Measurements from ENCODE around the gene OR4K17.
"Not testable (repeated sequence)": the region's sequence is repeated elsewhere in the genome, so short reads cannot be mapped to it uniquely, and the experiment has no call there.

OR4K17 gene

DNA sequence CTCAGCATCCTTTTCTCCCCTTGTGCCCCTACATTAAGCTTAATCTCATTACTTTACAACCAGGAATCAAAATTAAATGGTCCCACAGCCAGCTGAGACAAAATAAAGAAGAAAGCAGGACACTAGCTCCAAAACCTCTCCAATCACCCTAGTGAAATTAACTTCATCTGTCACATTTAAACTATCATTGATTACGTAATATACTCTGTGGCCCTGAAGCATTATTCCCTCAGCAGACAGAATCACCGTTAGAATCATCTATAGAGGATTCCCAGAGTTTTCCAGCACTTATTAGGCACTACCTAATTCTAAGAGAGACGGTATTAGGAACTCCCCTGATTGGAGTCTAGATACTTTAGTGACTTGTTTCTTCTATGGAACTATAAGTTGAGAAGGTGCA is at the start of gene OR4K17:
Gene OR4K17, plus strand, starts transcription at position 302 of the 400 bp plus-strand sequence. CDS start 6,761 bp downstream, outside the sequence.
- POLR2A ChIA-PET, result no interaction called here
- CTCF ChIA-PET, result no interaction called here
- no peak for TF ChIP-seq CTCF (IDR thresholded peaks at IDR 0.05; ENCODE audit: control extremely low read depth, extremely low read depth, low read depth, missing control alignments)
- no peak for DNase-seq (ENCODE audit: extremely low spot score)

GRCh38 chr14:20092050-20092449 is 18.5 kb upstream of the OR4K17 start:
- POLR2A ChIA-PET, result no interaction called here
- no peak for DNase-seq (ENCODE audit: extremely low spot score)
- CTCF ChIA-PET, result no interaction called here

DNA sequence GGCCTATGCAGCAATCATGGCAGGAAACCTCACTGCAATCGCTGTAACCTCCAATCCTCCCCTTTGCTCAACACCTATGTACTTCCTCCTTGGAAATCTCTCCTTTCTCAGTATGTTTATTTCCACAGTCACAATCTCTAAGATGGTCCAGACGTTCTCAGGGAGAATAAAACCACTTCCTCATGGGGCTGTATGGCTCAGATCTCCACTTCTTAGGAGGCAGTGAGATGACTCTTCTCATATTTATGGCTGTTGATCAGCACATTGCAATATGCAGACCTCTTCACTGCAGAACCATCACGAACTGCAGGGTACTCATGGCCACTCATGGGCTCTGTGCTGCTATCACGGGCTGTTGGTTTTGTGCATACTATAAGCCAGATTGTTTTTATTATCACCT is 17.1 kb upstream of the OR4K17 start:
- DNase-seq (ENCODE audit: extremely low spot score), result no peak
- ChIA-PET POLR2A (no interaction called here), CTCF (no interaction called here)
- TF ChIP-seq CTCF (IDR thresholded peaks at IDR 0.05; ENCODE audit: control extremely low read depth, extremely low read depth, low read depth, missing control alignments), result no peak

More at GRCh38 chr14:20092050-20092449, 18.5 kb upstream of the OR4K17 start:
- TF ChIP-seq CTCF (IDR thresholded peaks at IDR 0.05; ENCODE audit: control extremely low read depth, extremely low read depth, low read depth, missing control alignments), result no peak

GRCh38 chr14:20098926-20099770 is 11.4 kb upstream of the OR4K17 start:
- DNase-seq (ENCODE audit: extremely low spot score); CTCF ChIA-PET; POLR2A ChIA-PET: not testable (repeated sequence)

GRCh38 chr14:20112321-20112720 is 1.8 kb downstream of the OR4K17 start:
- no peak for TF ChIP-seq CTCF (IDR thresholded peaks at IDR 0.05; ENCODE audit: control extremely low read depth, extremely low read depth, low read depth, missing control alignments)
- POLR2A ChIA-PET, result no interaction called here
- DNase-seq (ENCODE audit: extremely low spot score), result no peak
- CTCF ChIA-PET, result no interaction called here

DNA sequence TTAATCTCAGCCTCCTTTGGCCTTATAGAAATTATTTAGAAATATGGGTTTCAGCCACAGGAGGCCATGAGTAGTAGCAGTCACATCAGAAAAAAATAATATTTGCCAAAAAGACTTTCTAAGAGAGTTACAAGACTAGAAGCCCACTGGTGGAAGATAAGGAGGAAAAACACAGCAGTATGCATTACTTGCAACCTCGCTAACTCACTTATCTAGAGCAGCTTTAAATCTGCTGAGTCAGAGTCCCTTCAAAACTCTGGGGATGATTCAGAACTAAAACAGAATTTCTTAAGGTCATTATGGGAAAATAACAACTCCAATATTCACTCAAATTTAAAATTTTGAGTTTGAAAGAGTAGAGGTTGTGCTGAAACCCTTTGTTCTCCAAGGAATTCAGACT is 6.2 kb downstream of the OR4K17 start:
- POLR2A ChIA-PET, result no interaction called here
- CTCF ChIA-PET, result no interaction called here
- no peak for TF ChIP-seq CTCF (IDR thresholded peaks at IDR 0.05; ENCODE audit: control extremely low read depth, extremely low read depth, low read depth, missing control alignments)
- DNase-seq (ENCODE audit: extremely low spot score), result no peak

- ChIA-PET CTCF (no interaction called here), POLR2A (no interaction called here)
- no peak for TF ChIP-seq CTCF (IDR thresholded peaks at IDR 0.05; ENCODE audit: control extremely low read depth, extremely low read depth, low read depth, missing control alignments)
- DNase-seq (ENCODE audit: extremely low spot score), result no peak
Measured at GRCh38 chr14:20118795-20119194, 8.3 kb downstream of the OR4K17 start.

Data from GM10248 (cell line).